HG03097 (cell line): ENCODE data around the gene PRAMEF20.

ENCODE experiments used
- ATAC-seq: cut with Tn5 transposase; IDR thresholded peaks from one replicate; pipeline ENCODE4 v1.9.1; 2021; ENCODE audit not compliant: unreplicated experiment, low FRiP score

Gene PRAMEF20

GRCh38 chr1:13461977-13462376 lies 51.7 kb downstream of the PRAMEF20 start:
- no peak for ATAC-seq

- no peak for ATAC-seq
These were observed 52.4 kb downstream of the PRAMEF20 start for GRCh38 chr1:13462682-13463081.

GRCh38 chr1:13465515-13465914 lies 55.3 kb downstream of the PRAMEF20 start:
- no peak for ATAC-seq

GRCh38 chr1:13469343-13469742 lies 59.1 kb downstream of the PRAMEF20 start:
- ATAC-seq: no peak
